GM18951 (cell line): ENCODE data around the gene SRGAP3.

Source experiments
- POLR2A ChIP-seq: IDR thresholded peaks from 4 replicates; pipeline ENCODE4 v1.6.1; 2011; ENCODE audit warnings: mild to moderate bottlenecking; ENCODE audit not compliant: insufficient read length, insufficient read depth; ENCODE audit errors: extremely low read depth
- in situ Hi-C: fragments of 300-500 bp; cut with MboI; formaldehyde crosslinking; loops from one replicate; pipeline ENCODE4 v1.12.0; 2022; ENCODE audit warnings: low sequenced_read_pairs, mixed read lengths, inconsistent platforms; ENCODE audit not compliant: unreplicated experiment

SRGAP3 gene

DNA sequence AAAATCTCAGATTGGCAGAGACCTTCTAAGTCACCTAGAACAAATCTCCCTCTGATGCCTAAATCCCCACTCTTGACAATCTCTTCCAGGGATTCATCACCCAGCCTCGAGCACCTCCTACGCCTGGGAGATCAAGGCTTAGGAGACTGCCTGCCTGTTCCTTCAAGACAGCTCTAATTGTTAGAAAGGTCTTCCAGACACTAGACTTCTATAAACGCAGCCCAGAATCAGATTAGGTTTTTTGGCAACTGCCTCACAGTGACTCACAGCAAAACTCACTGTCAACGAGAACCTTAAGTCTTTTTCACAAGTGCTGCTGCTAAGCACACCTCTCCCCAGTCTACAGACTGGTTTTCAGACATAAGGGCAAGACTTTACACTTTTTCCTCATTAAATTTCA lies 23.1 kb downstream of the SRGAP3 start:
- in situ Hi-C loops, result no loop called here
- TF ChIP-seq POLR2A, result no peak

DNA sequence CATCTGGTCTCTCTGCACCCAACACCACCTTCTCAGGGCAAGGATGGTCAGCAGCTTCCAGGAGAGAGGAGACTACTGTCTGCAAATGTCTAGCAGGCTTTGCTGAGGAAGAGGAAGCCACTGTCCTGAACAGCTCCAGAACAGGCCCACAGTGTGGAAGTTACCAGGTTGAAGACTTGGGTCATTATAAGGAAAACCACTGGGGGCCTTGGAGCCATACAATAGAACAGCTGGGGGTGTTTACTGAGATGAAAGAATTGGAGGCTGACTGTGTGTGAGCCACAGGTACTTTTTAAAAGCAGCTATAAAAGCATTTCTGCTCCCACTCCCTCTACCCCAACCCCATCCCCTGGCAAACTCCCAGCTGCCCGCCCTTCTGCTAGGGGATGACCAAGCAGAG lies 24.2 kb downstream of the SRGAP3 start:
- in situ Hi-C loops, result no loop called here
- TF ChIP-seq POLR2A, result no peak

DNA sequence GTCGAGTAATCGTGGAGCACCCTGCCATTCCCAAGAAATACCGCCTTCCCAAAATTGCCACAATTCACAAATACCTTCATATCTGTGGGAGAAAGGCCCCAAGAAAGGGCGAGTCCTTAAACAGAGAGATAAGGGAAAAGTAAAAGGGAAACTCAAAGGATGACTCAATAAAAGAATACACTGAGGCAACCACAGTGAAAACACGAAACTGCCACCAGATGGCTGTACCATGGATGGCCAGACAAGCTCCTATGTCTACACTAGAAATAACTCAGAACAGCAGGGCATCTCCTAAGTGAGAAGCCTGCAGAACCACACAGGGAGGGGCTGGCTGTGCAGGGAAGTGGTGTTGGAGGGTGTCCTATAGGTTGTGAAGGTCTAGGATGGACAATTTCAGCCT lies 25.0 kb downstream of the SRGAP3 start:
- no peak for TF ChIP-seq POLR2A
- in situ Hi-C loops, result no loop called here

DNA sequence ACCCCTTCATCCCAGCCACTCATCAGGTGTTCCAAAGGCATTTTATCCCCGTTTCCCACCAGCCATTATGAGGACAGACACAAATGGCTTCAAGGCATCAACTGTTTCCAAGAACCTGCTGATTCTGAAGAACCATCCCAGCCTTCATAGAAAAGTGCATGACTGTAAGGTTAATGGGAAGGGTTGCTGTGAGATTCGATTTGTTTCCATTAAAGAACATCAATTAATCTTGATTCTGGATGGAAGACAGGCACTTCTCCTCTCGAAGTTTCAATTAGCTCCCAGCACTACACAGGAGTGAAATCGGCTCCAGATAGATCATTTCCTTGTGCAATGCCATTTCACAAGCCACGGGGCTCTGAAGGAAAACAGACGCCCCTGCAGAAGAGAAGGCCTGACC lies 25.8 kb downstream of the SRGAP3 start:
- TF ChIP-seq POLR2A, result no peak
- in situ Hi-C loops, result no loop called here

DNA sequence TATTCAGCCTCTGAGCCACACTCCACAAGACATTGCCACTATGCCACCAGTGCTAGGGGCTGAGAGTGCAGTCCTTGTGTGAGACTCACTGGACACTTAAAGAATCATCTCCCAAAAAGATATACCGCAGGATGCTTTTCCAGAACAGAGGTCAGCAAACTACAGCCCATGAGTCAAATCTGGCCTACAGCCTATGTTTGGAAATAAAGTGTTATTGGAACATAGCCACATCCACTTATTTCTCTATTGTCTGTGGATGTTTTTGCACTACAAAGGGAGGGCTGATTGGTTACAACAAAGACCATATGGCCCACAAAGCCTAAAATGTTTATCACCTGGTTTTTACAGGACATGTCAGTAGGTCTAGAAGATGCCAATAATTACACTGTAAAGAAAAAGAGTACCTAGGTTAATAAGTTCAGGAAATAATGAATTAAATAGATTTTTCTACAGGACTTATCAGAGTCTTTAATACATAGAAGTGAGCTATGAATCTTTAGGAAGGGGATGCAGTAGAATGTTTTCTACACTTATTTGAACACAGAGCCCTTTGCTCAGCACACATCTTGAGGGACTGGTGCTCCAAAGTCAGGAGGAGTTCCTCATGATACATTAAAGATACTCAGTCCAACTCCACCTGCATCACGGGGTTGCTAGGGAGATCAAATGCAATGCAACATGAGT lies 26.3 kb downstream of the SRGAP3 start:
- TF ChIP-seq POLR2A, result no peak
- in situ Hi-C loops, result no loop called here

DNA sequence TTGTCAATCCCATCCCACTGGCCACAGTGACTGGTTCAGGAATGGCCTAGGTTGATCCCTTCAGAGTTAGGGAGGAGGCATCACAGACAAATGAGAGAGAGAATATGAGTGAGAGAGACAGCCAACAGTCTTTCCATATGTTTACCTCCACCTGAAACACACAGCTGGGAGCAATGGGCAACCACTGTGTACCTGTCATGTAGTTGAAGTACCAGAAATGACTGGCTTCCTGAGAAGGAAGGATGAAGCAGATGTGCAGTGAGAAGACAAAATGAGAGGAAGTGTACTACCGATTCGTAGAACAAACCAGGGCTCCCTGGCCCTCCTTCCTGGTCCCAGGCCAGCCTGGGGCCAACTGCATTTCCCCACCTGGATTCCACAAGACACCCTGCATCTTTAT lies 27.4 kb downstream of the SRGAP3 start:
- TF ChIP-seq POLR2A, result no peak
- in situ Hi-C loops, result no loop called here

DNA sequence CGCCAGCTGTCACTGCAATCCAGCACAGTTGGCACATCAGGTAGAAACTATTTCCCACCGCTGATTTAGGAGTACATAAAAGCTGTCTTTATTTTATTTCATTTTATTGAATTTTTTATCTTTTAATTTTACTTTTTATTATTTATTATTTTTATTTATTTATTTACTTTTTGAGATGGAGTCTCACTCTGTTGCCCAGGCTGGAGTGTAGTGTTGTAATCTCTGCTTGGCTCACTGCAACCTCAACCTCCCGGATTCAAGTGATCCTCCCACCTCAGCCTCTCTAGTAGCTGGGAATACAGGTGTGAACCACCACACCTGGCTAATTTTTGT lies 31.0 kb downstream of the SRGAP3 start:
- in situ Hi-C loops, result no loop called here
- no peak for TF ChIP-seq POLR2A

DNA sequence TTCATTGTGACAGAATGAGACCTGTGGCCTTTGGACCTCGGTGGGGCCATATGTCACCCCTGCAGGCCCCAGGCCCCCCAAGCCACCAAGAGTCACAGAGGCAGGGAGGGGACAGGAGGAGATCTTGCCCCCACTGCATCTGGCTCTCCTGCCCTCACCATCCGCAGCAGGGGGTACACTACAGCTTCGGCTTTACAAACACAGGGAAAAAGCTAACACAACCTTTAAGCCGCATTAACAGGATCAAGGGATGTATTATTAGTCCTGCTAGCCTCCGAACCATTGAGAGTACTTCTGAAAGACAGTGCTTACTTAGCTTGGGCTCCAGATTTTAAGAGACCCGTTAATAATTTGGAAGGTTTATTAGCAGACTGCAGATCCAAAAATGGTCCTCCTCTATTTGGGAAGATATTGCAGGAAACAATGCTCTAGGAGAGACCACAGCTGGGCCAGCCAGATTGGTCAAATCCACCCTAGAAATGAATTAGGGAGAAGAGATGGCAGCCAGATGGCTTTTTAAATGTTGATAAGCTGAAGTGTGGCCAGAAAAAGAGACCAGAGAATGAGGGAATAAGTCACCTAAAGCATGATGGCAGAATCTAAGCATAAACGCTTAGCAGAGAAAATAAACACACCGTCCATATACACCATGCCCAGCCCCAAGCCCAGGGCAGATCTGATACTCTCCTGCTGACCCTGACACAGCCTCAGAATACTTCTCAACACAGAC lies 31.5 kb downstream of the SRGAP3 start:
- no peak for TF ChIP-seq POLR2A
- in situ Hi-C loops, result no loop called here

DNA sequence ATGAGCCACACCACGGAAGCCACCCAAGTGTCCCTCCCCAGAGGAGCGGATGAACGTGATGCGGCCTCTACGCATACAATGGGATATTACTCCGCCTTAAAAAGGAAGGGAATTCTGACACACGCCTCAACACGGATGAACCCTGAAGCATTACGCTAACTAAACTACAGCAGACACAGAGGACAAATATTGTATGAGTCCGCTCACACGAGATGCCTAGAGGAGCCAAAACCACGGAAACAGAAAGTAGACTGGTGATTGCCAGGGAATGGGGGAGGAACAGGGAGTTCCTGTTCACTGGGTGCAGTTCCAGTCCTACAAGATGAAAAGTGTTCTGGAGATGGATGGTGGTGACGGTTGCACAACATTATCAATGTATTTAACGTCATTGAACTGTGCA lies 32.7 kb downstream of the SRGAP3 start:
- no peak for TF ChIP-seq POLR2A
- in situ Hi-C loops, result no loop called here

DNA sequence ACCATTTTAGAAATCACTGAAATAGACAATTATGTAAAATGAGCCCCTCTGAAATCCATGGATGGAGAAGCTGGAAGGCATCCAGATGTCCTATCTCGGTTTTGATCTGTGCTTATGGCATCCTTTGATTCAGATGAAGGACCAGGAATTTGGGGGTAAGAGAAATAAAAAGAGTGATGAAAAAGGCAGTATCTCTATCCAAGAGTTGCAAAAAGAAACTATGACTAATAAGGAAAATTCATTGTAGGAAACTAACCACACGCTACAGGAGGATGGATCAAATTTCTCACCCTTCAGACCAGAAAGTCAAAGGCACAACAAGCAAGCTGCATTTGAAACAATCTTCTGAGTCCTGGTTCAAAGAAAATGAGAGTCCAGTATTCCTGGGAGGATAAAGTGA lies 34.8 kb downstream of the SRGAP3 start:
- no peak for TF ChIP-seq POLR2A
- in situ Hi-C loops, result no loop called here

DNA sequence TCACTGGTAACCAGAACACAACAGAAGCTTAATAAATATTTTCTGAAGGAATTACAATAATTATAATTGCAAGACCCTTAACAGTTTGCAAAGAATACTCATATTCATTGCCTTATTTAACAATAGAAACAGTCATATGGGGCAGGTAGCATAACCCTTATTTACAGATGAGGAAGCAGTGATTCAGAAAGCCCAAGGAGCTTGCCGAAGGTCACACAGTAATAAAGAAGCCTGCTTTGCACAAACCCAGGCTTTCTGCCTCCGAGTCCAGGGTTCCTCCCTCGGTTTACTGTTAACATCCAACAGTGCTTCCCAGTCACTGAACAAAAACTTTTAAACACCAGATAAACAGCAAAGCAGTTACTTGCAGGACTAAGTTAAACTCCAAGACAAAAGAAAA lies 35.3 kb downstream of the SRGAP3 start:
- in situ Hi-C loops, result no loop called here
- TF ChIP-seq POLR2A, result no peak

DNA sequence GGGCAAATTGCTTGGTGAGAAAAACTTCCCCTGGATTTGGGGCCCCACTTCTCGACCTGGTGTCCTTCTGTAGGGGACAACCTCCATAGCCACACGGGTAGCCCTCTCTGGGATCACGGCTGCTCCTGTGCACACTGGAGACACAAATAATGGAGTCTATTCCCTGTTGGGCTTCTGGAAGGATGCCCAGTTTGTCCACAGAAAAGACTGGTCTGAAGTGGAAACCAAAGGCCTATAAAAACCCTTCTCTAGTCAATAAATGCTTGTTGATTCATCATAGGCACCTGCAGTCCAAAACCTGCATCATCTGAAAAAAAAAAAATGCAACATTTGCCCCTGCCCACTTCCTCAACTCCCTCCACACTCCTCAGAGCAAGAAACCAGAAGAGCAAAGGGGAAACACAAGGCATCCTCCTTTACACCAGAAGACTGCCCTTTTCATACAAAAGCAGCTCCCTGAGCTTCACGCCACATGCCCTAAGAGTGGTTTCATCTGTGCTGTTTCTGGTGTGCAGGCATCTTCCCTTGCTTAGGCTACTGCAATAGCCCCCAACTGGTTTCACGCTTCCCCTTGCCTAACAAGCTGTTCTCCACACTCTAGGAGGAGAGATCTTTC lies 36.3 kb downstream of the SRGAP3 start:
- in situ Hi-C loops, result no loop called here
- no peak for TF ChIP-seq POLR2A

DNA sequence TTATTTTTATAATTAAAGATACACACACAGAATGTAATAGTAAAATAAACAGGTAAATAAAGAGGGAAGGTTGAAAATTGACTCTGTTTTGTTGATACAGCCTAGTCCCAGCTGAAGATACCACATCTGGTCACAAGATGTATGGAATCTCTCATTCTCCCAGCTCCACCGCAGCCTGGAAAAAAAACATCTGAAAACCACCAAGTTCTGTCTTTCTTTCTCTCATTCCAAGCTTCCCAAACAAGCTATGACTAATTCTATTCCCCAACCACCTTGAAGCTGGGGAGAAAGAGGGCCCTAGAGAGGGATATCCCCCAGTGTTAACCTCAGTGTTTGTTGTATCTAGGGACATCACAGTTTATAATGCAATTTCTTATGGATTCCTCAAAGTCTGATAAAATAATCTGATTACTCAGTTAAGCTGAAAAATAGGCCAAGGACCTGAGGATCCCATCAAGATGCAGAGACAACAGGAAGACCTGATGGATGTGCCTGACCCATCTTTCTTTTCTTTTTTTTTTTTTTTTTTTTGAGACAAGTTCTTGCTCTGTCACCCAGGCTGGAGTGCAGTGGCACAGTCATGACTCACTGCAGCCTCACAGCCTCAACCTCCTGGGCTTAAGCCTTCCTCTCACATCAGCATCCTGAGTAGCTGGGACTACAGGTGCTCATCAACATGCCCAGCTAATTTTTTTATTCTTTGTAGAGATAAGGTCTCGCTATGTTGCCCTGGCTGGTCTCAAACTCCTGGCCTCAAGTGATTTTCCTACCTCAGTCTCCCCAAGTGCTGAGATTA lies 38.1 kb downstream of the SRGAP3 start:
- no peak for TF ChIP-seq POLR2A
- in situ Hi-C loops, result no loop called here
